ENCODE results near the gene RNF31. TPM values are rescaled to one million over a fixed set of nuclear protein-coding genes. Genes with fewer than 3 reads are reported as not detected.

RNF31 gene
- total RNA-seq, 2 experiments from 2014 or later = 129 to 149 TPM

DNA sequence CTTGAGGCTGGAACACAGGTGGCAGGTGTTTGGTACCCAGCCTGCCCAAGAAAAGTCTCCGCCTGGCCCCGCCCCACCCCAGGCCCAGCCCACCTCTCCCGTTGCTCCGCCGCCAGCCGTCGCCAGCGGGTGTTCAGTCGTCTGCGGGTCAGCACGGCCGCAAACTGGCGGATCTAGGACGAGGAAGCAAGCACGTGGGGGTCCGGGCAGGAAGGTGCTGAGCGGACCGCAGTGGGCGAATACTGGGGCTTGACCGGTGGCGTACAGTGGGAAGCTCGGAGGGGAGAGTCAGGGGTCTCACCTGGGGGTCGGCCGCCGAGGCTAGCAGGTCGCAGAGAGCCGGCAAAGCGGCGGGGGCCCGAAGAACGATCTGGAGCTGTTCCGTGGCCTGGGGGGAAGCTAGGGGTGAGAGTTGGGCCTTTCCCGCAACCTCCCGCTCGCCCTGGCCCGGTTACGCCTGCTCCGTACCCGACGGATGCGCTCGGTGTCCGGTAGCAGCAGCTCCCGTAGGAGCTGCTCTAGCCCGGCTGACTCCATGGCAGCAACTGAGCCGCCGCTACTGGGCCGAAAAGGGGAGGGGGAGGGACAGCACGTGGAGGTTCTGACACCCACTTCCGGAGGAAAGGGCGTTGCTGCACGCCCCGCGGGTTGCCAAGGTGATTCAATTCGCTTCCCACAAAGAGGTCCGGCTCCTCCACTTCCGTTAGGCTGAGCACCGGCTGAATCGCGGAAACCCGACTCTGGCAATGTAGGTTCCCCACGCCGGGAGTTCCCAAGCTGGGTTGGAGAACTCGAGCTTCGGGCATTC is 41.2 kb downstream of the RNF31 start, which contains the start of gene IPO4:
Gene IPO4, minus strand, starts transcription at position 566 of the 808 bp plus-strand sequence. Its CDS starts 29 bp downstream, at position 537.
- H3K4me3 Mint-ChIP-seq = peak within 1 kb of the TSS; percentile 82
- DNase-seq (peak; percentile 97), ATAC-seq (peak; percentile 90)
- H3K36me3 Mint-ChIP-seq = peaks cover 22% of the 10 kb centered on the region
- peaks cover 49% of the 10 kb centered on the region for H3K4me1 Mint-ChIP-seq
- no peaks in the 10 kb centered on the region for H3K27me3 Mint-ChIP-seq
- peak within 1 kb of the TSS; percentile 74 for H3K27ac Mint-ChIP-seq
- no peaks in the 10 kb centered on the region for H3K9me3 Mint-ChIP-seq (ENCODE audit: low read depth)
- CTCF ChIA-PET = interaction anchor here (0.9 to 2.0 kb wide), 5 partner anchors 25 to 145 kb away, joined by 3 to 11 read pairs (median 7); partner anchors contain the start of genes CHMP4A, IRF9, MDP1 and TINF2

GRCh38 chr14:24189059-24189375 is 41.7 kb downstream of the RNF31 start:
- peaks cover 24% of the 10 kb centered on the region for H3K36me3 Mint-ChIP-seq
- DNase-seq = no peak
- H3K4me1 Mint-ChIP-seq = peaks cover 51% of the 10 kb centered on the region
- no peaks in the 10 kb centered on the region for H3K27me3 Mint-ChIP-seq
- H3K27ac Mint-ChIP-seq = peak overlapping the region; percentile 74
- CTCF ChIA-PET = interaction anchor here (0.9 to 2.0 kb wide), 4 partner anchors 24 to 53 kb away, joined by 6 to 11 read pairs (median 8); partner anchors contain the start of genes CHMP4A, IRF9, MDP1 and TINF2
- ATAC-seq = no peak
- H3K9me3 Mint-ChIP-seq (ENCODE audit: low read depth) = no peaks in the 10 kb centered on the region
- peak overlapping the region; percentile 82 for H3K4me3 Mint-ChIP-seq

DNA sequence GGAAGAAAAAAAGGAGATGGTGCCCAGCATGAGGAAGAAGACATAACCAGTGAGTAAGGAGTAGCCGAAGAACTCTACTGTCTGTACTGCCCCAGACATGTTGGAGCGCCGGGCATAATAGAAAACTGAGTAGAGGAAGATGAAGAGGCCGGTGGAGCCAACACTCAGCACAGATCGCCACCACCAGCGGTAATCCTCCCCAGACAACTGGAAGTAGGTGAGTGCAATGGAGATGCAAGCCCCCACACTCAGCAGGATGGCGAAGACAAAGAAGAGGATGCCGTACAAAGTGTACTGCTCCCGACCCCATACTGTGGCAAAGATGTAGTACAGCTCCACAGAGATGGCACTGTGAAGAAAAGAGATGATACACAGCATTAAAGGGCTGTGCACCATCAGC is 42.2 kb downstream of the RNF31 start:
- H3K9me3 Mint-ChIP-seq (ENCODE audit: low read depth) = no peaks in the 10 kb centered on the region
- peaks cover 55% of the 10 kb centered on the region for H3K4me1 Mint-ChIP-seq
- ATAC-seq (no peak), DNase-seq (no peak)
- H3K36me3 Mint-ChIP-seq = peaks cover 27% of the 10 kb centered on the region
- H3K4me3 Mint-ChIP-seq = no peak overlapping the region
- peak overlapping the region; percentile 74 for H3K27ac Mint-ChIP-seq
- H3K27me3 Mint-ChIP-seq = no peaks in the 10 kb centered on the region
- CTCF ChIA-PET = interaction anchor here (0.9 to 2.0 kb wide), 3 partner anchors 24 to 53 kb away, joined by 6 to 11 read pairs (median 9); partner anchors contain the start of genes CHMP4A, IRF9 and TINF2

GRCh38 chr14:24190416-24190815 is 43.1 kb downstream of the RNF31 start:
- Mint-ChIP-seq H3K36me3 (peaks cover 27% of the 10 kb centered on the region), H3K4me3 (no peak overlapping the region), H3K27ac (no peak overlapping the region), H3K9me3 (ENCODE audit: low read depth) (no peaks in the 10 kb centered on the region), H3K27me3 (no peaks in the 10 kb centered on the region), H3K4me1 (peaks cover 60% of the 10 kb centered on the region)
- no peak for ATAC-seq
- CTCF ChIA-PET = no interaction called here
- no peak for DNase-seq

DNA sequence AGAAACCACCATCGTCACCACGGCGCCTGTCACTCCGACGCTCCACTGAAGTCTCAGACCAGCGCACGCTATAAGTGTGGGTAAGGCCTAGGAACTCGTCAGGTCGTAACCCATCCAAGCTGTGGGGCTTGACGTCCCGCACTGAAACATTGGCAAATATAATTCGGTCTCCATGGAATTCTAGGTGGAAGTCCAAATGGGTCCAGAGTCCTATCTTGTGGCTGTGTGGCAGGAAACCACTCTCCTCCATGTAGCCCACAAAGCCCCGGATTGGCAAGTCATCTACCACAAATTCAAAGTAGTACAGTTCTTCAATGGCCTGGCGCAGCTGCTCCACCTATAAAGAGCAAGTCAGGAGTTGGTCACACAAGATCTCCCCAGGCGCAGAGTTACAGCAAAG is 45.6 kb downstream of the RNF31 start:
- Mint-ChIP-seq H3K9me3 (ENCODE audit: low read depth) (no peaks in the 10 kb centered on the region), H3K4me1 (peaks cover 59% of the 10 kb centered on the region), H3K27me3 (no peaks in the 10 kb centered on the region), H3K4me3 (no peak overlapping the region), H3K27ac (no peak overlapping the region), H3K36me3 (peaks cover 28% of the 10 kb centered on the region)
- CTCF ChIA-PET = no interaction called here
- DNase-seq (no peak), ATAC-seq (no peak)

DNA sequence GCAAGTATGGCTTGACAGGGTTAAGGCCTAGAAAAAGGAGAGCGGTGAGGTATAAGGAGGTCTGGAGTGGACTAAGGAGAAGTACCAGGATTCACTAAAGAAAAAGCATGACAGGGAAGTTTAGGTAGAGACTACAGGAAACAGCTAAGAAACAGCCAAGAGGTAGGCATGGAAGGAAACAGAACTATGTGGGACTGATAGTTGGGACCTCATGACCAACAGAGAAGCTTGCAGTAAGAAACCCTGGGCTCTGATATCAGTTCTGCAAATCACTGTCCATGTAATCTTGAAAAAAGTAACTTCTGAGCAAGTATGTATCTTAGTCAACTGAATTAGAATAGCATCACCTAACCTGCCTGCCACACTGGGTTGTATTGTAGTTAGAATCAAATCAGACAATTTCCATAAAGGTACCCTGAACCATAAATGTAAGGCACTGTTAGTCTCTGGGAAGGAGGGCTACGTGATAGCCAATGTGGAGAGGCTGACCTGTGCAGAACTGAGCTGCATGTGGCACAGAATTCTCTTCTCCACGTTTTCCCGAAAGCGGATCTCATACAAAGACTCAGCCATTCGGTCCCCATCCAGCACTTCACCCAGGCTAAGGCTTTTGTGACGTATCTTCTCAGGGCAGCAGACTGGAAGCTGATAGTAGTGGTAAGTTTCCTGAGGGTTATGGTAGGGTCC is 47.0 kb downstream of the RNF31 start:
- Mint-ChIP-seq H3K36me3 (peaks cover 35% of the 10 kb centered on the region), H3K27ac (peak overlapping the region; percentile 95), H3K4me3 (peak overlapping the region; percentile 89), H3K9me3 (ENCODE audit: low read depth) (peaks cover 2% of the 10 kb centered on the region), H3K4me1 (peaks cover 60% of the 10 kb centered on the region), H3K27me3 (no peaks in the 10 kb centered on the region)
- DNase-seq = no peak
- ATAC-seq = no peak
- CTCF ChIA-PET = interaction anchor here (0.9 to 2.2 kb wide), 6 partner anchors 21 to 239 kb away, joined by 3 to 11 read pairs (median 4); partner anchors contain the start of genes KHNYN, MDP1 and TINF2

DNA sequence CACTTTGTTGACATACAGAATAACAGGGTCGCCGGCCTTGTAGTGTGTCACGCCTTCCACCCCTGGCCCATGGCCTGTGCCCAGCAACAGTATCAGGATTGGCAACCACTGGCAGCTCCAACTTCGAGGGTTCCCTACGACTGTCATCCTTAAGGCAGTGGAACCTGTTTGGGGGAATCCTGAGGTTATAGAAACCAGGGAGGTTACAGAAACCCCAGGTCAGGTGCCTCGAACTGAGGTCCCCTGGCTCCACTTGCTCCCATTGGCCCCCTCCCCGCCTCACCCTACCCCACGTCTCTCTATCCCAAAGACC is 47.5 kb downstream of the RNF31 start:
- H3K36me3 Mint-ChIP-seq = peaks cover 38% of the 10 kb centered on the region
- H3K9me3 Mint-ChIP-seq (ENCODE audit: low read depth) = peaks cover 2% of the 10 kb centered on the region
- H3K27me3 Mint-ChIP-seq = no peaks in the 10 kb centered on the region
- H3K27ac Mint-ChIP-seq = peak overlapping the region; percentile 95
- DNase-seq (no peak), ATAC-seq (no peak)
- CTCF ChIA-PET = interaction anchor here (0.7 to 2.2 kb wide), 8 partner anchors 18 to 235 kb away, joined by 3 to 14 read pairs (median 6); partner anchors contain the start of genes CHMP4A, IRF9, KHNYN and MDP1
- peak overlapping the region; percentile 89 for H3K4me3 Mint-ChIP-seq
- H3K4me1 Mint-ChIP-seq = peaks cover 60% of the 10 kb centered on the region

- peak; percentile 93 for DNase-seq
- CTCF ChIA-PET = interaction anchor here (0.7 to 2.2 kb wide), 12 partner anchors 15 to 235 kb away, joined by 3 to 14 read pairs (median 6); partner anchors contain the start of genes CHMP4A, CIDEB, IRF9 and KHNYN
- peaks cover 2% of the 10 kb centered on the region for H3K9me3 Mint-ChIP-seq (ENCODE audit: low read depth)
- peaks cover 56% of the 10 kb centered on the region for H3K4me1 Mint-ChIP-seq
- H3K27me3 Mint-ChIP-seq = no peaks in the 10 kb centered on the region
- peak within 1 kb of the TSS; percentile 95 for H3K27ac Mint-ChIP-seq
- peaks cover 41% of the 10 kb centered on the region for H3K36me3 Mint-ChIP-seq
- H3K4me3 Mint-ChIP-seq = peak within 1 kb of the TSS; percentile 89
- ATAC-seq = peak; percentile 92
Observed at GRCh38 chr14:24195186-24196070, 48.1 kb downstream of the RNF31 start, which contains the start of gene TM9SF1. Gene TM9SF1, minus strand, starts transcription at chr14:24195441. Its CDS starts 422 bp downstream, at chr14:24195019.

DNA sequence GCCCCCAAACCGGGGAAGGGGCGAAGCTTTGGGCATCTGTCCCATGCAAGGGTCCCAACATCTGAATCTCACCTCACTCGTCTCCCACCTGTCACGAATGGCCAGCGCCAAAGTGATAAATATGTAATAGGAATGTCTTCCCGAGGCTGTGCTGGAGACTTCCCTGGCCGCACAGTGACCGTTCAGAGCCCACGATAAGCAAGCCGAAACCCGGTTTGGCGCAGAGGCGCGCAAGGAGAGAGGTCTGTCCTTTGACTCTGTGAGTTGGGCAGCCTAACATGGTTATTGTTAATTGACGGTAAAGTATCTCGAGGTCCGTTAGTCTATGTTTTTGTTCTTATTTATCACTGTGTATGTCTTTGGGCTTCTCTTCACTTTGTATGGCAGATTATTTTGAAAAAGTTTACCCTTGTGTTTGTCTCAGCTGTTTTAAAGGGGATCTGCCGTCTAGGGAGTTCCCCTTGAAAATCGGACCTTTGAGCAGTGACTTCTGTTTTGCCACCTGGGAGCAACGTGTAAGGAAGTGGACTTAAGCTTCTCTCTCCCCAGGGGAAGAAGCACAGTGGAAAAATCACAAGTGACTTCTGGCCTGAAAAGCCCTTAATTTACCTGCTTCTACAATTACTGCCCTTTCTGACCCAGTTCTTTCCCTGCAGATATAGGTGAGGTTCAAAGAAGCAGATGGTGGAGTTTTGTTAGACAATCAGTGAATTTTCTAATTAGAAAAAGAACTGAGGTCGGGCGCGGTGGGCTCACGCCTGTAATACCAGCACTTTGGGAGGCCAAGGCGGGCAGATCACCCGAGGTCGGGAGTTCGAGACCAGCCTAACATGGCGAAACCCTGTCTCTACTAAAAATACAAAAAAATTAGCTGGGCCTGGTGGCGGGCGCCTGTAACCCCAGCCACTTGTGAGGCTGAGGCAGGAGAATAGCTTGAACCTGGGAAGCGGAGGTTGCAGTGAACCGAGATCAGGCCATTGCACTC is 49.1 kb downstream of the RNF31 start:
- DNase-seq (no peak), ATAC-seq (peak; percentile 20)
- CTCF ChIA-PET = interaction anchor here (0.9 to 2.2 kb wide), 10 partner anchors 14 to 234 kb away, joined by 3 to 14 read pairs (median 6); partner anchors contain the start of genes CHMP4A, CIDEB, IRF9 and KHNYN
- peak overlapping the region; percentile 95 for H3K27ac Mint-ChIP-seq
- peak overlapping the region; percentile 89 for H3K4me3 Mint-ChIP-seq
- peaks cover 46% of the 10 kb centered on the region for H3K36me3 Mint-ChIP-seq
- peaks cover 3% of the 10 kb centered on the region for H3K9me3 Mint-ChIP-seq (ENCODE audit: low read depth)
- H3K4me1 Mint-ChIP-seq = peaks cover 55% of the 10 kb centered on the region
- no peaks in the 10 kb centered on the region for H3K27me3 Mint-ChIP-seq

DNA sequence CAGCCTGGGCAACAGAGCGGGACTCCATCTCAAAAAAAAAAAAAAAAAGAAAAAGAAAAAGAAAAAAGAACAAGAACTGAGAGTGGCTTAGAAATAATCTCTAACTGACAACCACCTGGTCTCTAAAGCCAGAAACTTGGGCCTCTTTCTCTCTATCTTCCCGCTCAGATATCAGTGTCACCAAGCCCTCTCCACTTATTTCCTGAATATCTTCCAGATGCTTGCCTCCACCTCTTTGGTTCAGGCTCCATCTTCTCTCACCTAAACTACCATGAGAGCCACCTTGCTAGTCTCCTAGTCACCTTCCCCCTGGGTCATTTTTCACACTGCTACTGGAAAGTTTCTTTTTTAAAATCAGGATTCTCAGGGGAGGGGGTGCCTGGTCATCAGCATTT is 49.8 kb downstream of the RNF31 start:
- ATAC-seq = no peak
- peaks cover 6% of the 10 kb centered on the region for H3K9me3 Mint-ChIP-seq (ENCODE audit: low read depth)
- CTCF ChIA-PET = interaction anchor here (1.7 to 2.0 kb wide), 2 partner anchors 36 to 74 kb away, joined by 6 to 14 read pairs; partner anchors contain the start of genes IRF9 and RABGGTA

DNA sequence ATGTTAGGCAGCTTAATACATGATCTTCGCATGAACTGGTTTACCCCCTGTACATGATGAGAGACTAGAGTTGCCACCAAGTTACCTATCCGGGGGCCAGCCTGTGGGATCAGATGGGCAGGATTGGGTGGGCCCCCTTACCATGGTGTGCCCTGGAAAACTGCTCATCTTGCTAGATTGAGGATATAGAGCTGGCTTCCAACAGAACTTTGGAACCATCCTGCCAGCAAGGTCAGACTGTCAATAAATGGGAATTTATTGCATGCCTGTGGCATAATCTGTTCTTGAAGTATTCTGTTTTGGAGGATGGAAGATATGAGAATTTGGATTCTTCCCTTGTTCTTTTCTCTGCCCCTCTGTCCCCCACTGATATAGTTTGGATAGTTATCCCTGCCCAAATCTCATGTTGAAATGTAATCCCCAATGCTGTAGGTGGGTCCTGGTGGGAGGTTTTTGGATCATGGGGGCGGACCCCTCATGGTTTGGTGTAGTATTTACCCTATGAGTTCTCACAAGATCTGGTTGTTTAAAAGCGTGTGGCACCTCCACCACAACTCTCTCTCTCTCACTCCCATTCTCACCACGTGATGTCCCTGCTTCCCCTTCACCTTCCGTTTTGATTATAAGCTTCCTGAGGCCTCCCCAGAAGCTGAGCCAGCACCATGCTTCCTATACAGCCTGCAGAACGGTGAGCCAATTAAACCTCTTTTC is 51.7 kb downstream of the RNF31 start:
- Mint-ChIP-seq H3K4me3 (no peak overlapping the region), H3K36me3 (peaks cover 52% of the 10 kb centered on the region), H3K9me3 (ENCODE audit: low read depth) (peaks cover 11% of the 10 kb centered on the region), H3K27ac (no peak overlapping the region), H3K27me3 (no peaks in the 10 kb centered on the region), H3K4me1 (peaks cover 37% of the 10 kb centered on the region)
- CTCF ChIA-PET = interaction anchor here (1.0 kb wide), 1 partner anchor 43 kb away, joined by 3 read pairs; the partner anchor contains the start of gene TINF2
- no peak for DNase-seq
- ATAC-seq = no peak

More for the DNA sequence above, 49.8 kb downstream of the RNF31 start:
- peak overlapping the region; percentile 80 for H3K27ac Mint-ChIP-seq
- peaks cover 50% of the 10 kb centered on the region for H3K4me1 Mint-ChIP-seq
- peak overlapping the region; percentile 54 for H3K4me3 Mint-ChIP-seq
- DNase-seq = no peak
- peaks cover 48% of the 10 kb centered on the region for H3K36me3 Mint-ChIP-seq
- no peaks in the 10 kb centered on the region for H3K27me3 Mint-ChIP-seq

Measured in activated CD8-positive, alpha-beta memory T cell treated with anti-CD3 and anti-CD28 coated beads, Interleukin-2, amount 10 ng/mL, durations not matched to agents 7 days and 5 days (primary cell).